GM21723 (cell line): ENCODE data around the gene DGCR2.
"Not testable (repeated sequence)": the region's sequence is repeated elsewhere in the genome, so short reads cannot be mapped to it uniquely, and the experiment has no call there.

Experiments
- ATAC-seq: cut with Tn5 transposase; IDR thresholded peaks from one replicate; pipeline ENCODE4 v1.9.1; 2021; ENCODE audit warnings: mild to moderate bottlenecking, moderate library complexity; ENCODE audit not compliant: unreplicated experiment

Gene DGCR2

DNA sequence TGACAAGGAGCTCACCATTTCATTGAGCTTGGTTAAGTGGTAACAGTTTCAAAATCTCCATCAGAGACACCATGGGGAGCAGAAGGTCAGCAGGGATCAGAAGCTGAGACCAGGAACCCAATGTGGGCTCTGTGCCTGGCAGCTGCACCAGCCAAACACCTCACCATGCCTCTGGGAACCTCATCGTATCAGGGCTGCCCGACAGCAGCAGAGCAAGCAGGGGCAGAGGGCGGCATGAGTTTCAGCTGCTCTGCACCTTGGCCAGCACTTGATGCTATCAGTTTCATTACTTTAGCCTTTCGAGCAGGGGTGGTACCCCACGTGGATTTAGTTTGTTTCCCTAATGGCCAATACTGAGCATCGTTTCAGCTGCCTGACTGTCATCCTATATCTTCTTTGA, 77.8 kb downstream of the DGCR2 start:
- ATAC-seq: no peak

DNA sequence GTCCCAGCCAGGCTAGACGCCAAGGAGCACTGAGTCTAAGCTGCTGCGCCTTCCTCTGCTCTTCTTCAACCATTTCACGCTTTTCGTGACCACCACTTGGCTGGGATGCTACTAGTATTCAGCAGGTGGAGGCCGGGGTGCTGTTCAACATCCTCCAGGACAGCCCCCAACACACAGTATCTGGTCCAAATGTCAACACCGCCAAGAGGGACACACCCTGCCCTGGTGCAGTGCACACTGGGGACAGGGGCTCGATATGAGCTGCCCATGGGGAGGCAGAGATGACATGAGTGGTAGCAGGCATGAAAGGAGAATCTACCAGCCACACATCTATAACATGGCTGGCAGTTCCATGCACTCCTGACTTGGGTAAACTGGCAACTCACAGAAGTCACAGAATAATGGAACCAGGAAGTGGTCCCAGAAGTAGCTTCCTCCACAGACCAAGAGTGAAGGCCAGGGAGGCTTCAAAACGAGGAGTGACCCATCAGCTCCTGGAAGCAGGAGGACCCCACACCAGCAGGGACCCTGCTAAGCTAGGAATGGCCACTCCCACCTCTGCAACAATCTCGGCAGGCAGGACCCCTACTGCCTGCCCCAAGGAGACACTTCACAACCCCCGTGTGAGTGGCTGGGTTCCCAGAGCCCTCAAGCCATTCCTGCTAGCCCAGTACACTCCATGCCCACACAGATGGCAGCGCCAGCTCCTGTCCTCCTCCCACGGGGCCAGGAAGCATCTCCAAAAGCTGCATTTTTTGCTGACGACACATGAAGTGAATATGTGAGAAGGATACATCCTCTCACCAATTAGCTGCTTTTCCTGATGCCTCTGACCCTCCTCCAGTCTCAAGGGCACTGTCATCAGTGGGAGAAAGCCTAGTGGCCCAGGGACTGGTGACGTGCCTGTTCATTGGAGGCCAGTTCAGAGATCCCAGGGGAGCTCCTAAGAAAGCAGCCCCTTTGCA, 78.8 kb downstream of the DGCR2 start:
- no peak for ATAC-seq

DNA sequence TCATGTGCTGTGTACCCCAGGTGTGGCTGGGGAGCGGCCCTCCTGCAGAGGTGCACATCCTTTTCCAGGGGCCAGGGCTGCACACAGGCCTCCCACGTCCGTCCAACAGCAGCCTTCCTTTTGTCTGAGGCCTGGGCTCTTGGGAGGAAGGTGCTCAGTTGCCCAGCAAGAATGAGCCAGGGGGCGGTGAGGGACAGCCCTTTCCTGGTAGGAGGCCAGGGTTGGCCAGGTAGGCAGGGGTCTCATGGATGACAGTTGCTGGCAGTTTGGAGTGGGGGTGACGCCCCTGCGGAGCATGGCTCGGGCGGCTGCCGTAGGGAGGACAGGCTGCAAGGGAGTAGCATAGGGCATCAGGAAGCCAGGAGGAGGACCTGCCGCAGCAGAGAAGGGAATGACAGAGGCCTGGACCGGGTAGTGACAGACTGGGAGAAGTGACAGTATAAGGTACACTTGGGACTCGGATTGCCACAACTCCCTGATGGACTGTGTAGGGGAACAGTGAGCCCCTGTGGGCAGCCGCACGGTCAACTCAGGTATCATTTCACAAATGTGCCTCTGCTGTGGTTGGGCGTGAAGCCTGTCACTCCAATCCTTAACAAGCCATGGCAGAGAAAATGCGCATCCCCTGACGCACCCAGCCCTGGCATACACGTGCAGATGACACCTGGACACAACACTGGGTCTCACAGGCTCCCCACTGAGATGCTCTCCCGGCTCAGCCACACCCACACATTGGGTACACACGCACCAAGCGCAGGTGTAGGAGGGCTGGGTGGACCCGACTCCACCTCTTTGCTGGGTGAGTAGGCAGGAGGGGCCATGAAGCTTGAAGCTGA, 79.7 kb downstream of the DGCR2 start:
- ATAC-seq: no peak

DNA sequence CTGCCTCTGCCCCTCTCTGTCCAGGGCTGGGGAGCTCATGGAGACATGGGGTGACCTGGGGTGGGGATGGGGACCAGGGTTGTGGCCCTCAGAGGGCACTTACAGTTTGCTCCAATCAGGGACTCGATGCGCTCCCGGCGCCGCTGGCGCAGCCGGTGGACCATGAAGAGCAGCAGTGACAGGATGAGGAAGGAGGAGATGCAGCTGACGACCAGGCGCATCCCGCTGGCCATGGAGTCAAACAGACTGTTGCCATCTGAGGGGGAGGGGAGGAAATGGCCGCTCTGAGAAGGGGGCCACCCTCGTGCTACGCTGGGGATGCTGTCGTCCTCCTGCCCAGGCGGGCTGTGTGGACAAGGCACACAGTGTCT, 80.5 kb downstream of the DGCR2 start:
- ATAC-seq: no peak

DNA sequence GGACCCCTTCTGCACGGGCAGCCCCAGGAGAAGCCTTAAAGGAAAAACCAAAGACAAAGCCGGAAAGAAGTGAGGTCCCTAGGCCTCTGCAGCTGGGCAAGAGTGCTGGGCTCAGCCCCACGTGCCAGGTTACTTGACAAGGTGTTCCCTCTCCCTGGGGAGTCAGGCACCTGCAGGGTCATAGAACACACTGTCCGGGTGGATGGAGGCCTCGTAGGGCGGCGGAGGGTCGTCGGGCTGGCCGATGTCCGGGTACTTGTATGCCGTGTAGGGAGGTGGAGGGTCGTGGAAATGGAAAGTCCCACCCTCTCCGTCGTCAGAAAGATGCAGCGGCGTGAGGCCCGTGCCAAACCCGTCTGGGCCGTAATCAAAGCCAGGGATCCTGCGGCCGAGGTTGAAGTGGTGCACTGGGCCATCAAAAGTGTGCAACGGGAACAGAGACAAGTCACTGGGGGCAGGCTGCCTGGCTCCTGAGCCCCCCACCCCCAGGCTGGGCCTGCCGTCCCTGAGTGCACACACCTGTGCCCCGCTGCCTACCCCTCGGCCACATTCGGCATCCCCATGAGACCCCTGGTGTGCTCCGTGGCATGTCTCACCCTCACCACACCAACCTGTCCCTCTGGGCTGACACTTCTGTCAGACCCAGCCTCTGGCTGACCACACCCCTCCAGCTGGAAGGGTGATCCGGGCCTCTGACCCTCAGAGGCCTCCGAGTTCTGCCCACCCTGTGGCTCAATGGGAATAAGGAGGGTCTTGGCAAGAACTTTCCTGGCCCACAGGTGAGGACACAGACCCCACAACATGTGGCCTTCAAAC, 81.1 kb downstream of the DGCR2 start:
- ATAC-seq: no peak

DNA sequence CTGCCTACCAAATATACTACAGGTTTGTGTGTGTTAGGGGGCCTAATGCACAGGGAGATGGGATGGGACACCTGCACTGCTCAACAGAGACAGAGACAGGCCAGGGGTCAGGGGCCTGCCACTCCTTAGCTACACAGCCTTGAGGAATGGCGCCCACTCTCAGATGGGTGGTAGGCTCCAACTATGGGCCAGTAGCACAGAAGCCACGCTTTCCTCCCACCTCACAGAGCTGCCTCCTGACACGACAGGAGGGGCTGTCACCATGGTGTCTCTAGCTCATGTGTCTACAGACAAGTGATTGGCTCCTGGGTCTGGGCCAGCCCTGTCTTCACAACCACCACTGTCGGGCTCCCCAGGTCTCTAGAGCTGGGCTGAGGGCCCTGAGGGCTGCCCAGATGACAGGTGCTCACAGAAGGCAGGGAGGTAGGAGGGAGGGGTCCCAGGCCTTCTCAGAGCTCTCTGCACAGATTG, 81.8 kb downstream of the DGCR2 start:
- no peak for ATAC-seq

DNA sequence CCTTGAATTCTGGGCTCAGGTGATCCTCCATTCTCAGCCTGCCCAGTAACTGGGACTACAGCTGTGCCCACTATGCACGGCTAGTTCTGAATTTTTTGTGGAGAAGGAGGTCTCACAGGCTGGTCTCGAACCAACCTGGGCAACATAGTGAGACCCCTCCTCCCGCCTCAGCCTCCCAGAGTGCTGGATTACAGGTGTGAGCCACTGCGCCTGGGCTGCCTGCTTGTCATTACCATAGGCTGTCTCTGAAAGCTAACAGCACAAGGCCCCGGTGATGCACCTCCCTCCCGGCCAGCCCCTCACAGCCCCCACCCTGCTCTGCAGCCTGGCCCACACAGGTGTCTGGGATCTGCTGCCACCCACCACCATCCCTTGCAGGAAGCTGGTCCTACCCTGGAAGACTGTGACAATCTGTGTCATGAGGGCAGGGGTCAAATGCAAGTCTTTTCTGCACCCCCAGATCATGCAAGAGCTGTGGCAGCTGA, 82.4 kb downstream of the DGCR2 start:
- no peak for ATAC-seq

DNA sequence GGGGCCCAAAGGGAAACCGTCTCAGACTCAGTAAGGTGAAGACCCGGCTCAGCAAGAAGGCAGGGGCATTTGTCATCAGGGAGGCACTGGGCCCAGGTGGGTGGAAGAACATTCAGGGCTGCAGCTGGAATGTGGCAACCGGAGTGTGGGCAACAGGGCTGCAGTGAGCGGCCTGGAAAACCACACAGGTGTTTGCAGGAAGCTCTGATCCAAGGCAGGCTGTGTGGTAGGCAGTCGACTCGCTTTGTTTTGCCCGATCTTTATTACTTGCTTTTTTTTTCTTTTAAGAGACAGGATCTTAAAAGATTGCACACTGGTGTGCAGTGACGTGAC, 82.8 kb downstream of the DGCR2 start:
- ATAC-seq: no peak

DNA sequence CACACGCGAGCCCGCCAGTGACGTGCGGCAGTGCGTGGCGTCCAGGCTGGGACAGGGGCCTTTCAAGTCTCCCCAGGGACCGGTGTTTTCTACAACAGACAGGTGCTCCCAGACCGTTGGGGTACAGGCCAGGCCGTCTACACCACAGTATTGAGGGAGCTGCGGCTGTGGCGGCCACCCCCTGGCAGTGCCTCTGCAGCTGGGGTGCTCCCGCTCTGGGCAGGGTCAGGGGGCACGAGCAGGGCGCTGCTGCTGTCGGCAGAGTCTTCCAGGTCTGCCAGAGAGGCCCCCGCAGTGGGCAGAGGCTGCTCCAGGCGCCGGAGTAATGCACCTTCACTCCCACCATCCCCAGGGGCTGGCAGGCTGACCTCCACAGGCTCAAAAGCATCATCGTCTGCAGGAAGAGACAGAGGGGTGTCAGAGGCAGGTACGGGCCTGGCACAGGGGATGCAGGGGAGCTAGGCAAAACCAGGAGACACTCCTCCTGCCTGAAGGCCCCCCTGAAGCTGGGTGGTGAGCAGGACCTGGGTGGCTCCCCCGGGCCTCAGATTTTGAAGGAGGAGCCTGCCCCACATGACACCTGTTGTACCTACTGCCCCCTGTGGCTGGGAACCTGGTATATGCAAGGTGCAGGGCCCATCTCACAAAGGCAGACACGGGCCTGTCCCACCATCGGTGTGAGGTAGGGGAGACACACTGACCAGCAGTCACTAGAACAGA, 83.3 kb downstream of the DGCR2 start:
- ATAC-seq: no peak

DNA sequence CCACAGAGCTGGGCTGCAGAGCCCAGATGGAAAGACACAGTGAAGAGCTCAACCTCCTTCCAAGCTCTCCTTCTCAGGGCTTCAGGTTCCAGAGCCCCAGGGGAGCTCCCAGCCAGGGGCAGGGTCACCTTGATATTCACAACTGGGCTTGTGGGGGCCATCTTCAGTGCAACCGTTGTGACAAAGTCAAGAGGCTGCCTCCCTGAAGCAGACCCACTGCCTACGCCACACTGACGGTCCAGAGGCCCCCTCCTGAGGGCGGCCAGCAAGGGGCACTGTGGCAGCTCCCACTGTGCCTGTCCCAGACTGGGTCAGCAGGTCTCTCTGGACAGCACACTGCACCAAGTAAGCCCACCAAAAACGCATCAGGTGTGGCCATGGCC, 84.1 kb downstream of the DGCR2 start:
- ATAC-seq: no peak

DNA sequence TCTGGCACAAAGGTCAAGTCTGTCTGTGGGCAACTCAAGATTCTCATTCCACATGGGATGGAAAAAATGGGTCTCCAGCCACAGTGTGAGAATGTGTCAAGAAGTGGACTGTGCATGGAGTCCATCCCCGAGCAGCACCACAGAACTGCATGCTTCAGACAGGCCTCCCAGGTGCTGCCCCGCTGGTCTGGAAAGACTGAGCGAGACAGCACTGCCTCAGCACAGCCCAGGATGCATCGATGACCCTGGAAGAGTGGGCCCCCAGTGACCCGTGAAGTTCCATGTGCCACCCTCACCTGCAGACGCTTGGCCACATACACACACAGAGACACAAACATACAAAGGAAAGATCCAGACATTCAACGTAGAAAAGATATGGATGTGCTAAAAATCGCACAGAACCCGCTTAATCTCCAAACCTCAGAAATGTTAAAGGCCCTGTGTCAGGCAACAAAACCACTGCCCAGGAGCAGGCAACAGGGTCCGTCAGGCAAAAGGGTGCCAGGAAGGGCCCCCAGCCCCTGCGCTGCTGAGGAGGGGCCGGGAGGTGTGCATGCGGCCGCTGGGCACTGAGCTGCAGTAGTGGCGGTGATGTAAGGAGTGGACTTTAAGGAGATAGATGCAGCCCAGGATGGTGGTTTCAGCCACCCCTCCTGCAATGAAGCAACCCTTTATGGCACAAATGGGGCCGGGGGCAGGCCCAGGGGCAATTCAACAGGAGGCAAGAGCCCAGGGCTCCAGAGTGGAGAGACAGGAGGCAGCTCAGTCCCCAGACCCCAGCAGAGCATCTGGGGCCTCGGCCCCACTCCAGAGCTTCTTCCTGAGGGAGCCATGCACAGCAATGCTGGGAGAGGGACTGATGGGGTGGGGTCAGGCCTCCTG, 84.7 kb downstream of the DGCR2 start:
- no peak for ATAC-seq

DNA sequence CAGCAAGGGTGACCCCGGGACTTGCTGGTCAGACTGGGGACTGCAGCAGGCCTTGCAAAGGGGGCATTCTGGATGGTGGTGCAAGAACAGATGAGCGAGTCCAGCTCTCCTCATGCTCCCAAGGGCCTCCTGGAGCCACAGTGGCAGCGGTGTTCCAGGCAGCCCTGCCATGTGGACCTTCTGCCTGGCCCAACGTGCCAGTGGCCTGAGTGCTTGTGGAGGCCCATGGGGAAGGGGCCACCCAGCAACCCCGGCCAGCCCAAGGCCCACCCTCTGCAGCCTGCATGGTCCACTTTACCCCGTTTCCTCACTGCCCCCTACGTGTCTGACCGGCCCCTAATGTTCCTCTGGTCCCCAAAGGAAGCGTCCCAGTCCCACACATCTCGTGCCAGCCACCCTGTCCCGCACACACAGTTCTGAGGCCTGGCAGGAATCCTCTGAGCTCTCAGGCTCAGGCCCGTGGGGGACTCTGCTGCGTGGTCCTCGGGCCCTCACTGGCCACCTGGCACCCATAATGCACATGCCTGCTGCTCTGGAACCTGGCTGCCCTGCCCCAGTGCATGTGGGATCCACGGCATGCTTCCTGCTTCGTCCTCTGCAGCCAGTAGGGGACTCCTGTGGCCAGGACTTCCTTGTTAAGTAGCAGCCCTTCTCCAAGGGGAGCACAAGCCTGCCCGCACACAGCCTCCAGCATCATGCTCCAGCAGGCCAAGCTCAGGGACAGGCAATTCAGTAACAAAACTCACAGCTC, 85.5 kb downstream of the DGCR2 start:
- ATAC-seq: no peak

DNA sequence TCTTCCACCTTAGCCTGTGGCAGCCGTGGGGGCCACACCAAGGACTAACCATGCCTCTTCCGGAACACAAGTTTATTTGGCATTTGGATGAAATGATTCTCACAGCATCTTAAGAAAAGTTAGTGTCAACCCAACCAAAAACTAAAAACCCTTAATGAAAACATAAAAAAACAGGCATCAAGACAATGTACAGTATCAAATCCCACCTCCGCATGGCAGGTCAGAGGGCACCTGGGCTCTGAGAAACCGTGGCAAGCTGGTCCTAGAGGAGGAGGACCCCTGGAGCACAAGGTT, 86.0 kb downstream of the DGCR2 start:
- ATAC-seq: no peak

DNA sequence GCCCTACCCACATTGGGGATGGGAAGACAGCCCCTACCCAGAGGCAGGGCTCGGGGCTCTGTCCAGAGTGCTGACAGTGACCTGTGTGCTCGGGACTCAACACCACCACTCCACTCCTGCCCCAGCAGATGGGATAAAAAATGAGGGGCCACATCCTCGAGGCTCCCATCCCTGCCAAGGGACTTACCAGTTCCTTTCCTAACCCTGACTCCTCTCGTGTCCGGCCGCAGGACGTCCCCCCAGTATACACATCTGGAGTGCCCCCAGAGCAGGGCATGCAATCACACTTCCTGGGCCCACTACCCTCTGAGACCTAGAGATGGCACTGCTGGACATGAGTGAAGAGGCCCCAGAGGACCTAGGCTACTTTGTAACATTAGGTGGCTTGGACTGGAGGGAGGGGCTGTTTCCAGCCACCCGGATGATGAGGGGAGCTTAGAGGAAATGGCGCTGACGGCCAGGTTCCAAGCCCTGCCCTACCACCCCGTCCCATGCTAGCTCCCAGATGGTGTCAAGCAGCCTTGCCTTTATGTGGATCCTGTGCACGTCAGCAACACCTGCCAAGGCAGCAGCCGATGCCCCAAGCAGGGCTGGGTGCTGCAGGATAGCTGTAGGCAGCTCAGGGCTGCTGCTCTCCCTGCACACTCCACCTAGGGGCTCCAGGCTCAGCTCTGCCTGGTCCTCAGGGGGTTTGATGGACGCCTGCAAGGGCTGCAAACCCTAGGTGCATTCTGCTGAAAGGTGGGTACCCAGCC, 86.6 kb downstream of the DGCR2 start:
- no peak for ATAC-seq

DNA sequence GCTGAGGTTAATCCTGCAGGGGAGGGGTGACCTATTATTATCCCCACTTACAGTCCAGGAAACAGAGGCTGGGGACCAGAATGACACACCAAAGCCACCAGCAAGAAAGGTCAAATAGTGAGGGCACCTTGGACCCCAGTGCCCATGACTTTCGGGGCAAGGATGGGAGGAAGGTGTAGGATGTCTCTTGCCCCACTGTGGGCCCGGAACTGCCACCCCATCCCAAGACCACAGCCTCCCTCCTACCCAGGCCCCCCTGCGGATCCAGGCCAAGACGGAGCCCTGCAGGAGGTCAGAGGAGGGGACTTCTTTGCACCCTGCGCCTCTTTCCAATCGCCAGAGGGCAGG, 87.1 kb downstream of the DGCR2 start:
- ATAC-seq: not testable (repeated sequence)

DNA sequence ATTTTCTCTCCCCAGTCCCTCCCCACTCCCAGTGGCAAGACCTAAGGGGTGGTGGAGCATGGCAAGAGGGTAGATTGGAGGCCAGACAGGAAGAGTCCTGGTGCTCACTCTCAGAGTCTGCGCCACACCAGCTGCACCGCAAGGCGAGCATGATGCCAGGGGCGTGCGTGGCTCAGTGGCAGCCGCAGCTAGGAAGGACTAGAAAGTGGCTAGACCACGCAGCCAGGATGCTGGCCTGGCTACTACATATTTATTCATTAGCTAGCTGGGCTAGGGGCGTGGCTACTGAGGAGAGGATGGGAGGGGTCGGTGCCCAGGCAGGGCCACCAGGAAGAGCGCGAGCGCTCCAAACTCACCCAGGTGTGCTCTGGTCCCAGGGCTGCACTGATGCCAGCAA, 87.5 kb downstream of the DGCR2 start:
- not testable (repeated sequence) for ATAC-seq

DNA sequence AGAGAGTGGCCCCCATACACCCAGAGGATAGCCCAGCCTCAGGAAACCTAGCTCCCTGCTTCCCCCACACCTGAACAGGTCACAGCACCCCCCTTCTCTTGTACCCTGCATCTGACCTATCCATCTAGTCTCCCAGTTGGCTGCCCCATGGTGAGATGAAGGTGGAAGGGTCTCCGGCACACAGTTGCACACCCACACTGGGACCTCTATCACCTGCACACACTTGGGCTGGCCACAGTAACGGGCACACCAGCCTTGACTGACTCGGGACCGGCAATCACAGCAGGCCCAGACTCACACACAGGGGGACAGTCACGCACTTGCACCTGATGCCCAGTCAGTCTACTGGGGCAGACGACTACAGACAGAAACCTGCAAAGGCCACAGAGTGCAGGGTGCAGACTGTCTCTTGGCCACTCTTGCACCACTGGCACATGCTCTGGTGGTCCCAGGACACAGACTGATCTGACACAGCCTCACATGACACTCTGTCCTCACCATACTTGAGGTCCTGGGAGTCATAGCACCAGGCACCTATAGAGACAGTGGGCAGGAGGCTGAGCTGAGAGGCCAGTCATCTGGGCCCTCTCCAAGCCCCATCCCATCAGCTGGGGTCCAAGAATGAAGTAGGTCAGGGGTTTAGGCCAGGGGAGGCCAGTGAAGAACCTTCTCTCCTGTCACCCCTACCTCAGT, 88.0 kb downstream of the DGCR2 start:
- ATAC-seq: not testable (repeated sequence)

DNA sequence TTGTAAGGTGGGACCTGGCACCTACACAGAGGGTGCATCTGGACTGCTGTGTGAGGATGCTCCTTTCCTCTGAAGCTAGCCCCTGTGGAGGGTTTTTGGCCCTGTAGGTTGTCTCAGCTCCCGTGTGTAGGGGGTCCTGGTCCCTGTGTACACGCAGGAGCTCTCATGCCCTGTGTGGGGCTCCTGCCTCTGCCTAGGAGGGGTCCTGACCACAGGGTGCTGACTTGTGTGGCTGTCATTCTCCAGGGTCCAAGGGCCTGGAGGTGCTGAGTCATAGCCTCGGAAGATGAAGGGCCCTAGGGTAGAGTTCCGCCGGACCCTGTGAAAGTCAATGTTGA, 88.7 kb downstream of the DGCR2 start:
- ATAC-seq: not testable (repeated sequence)
